ENCODE results near the gene PPM1B.

DNA sequence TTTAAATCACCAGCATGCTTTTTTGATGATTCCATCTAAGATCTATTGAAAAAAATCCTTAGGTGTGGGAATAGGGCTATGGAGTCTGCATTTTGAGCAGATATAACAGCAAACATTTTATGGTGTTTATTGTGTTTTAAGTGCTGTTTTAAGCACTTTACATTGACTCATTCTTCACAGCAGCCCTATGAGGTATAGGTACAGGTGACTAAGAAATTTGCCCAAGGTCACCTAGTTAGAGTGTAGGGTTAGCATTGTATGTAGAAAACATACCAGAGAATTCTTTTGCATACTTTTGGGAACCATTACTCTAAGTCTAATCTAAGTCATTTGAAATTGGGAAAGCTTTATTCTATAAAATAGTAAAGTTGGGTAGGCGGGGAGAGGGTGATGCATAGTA lies 31.3 kb downstream of the PPM1B start:
- TF ChIP-seq, protein P1, sequence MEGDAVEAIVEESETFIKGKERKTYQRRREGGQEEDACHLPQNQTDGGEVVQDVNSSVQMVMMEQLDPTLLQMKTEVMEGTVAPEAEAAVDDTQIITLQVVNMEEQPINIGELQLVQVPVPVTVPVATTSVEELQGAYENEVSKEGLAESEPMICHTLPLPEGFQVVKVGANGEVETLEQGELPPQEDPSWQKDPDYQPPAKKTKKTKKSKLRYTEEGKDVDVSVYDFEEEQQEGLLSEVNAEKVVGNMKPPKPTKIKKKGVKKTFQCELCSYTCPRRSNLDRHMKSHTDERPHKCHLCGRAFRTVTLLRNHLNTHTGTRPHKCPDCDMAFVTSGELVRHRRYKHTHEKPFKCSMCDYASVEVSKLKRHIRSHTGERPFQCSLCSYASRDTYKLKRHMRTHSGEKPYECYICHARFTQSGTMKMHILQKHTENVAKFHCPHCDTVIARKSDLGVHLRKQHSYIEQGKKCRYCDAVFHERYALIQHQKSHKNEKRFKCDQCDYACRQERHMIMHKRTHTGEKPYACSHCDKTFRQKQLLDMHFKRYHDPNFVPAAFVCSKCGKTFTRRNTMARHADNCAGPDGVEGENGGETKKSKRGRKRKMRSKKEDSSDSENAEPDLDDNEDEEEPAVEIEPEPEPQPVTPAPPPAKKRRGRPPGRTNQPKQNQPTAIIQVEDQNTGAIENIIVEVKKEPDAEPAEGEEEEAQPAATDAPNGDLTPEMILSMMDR (IDR thresholded peaks at IDR 0.05; ENCODE audit: borderline replicate concordance, extremely low read depth, low read length, poor library complexity, severe bottlenecking), result no peak
- no peak for TF ChIP-seq EZH2 (IDR thresholded peaks at IDR 0.05; ENCODE audit: borderline replicate concordance, low read depth, low read length, severe bottlenecking)

Data from DND-41 (cell line).